NCI-H345 treated with DMSO at 0.1 percent for 48 hours (cell line): ENCODE results near the gene LASP1NB.
"Not testable (repeated sequence)": the region's sequence is repeated elsewhere in the genome, so short reads cannot be mapped to it uniquely, and the experiment has no call there.

Source experiments
- DNase-seq: peaks from one replicate; lab custom pipeline; 2025; ENCODE audit not compliant: unreplicated experiment; lab: John Stamatoyannopoulos, UW

LASP1NB gene

GRCh38 chr17:38916771-38917170, 8.6 kb upstream of the LASP1NB start:
- DNase-seq: no peak

- DNase-seq: no peak
These were observed 8.2 kb upstream of the LASP1NB start for GRCh38 chr17:38917259-38917658.

GRCh38 chr17:38918129-38918913, 7.1 kb upstream of the LASP1NB start:
- no peak for DNase-seq

- no peak for DNase-seq
These were observed 6.5 kb upstream of the LASP1NB start for GRCh38 chr17:38918916-38919315.

- DNase-seq: no peak
These were observed 5.9 kb upstream of the LASP1NB start for GRCh38 chr17:38919316-38920078.

GRCh38 chr17:38920374-38921291, 4.8 kb upstream of the LASP1NB start:
- no peak for DNase-seq

GRCh38 chr17:38921756-38922411, 3.5 kb upstream of the LASP1NB start:
- DNase-seq: no peak

GRCh38 chr17:38922538-38923297, 2.7 kb upstream of the LASP1NB start:
- peak; percentile 19 for DNase-seq

GRCh38 chr17:38926293-38927070, 1.1 kb downstream of the LASP1NB start:
- no peak for DNase-seq

GRCh38 chr17:38930782-38931181, 5.4 kb downstream of the LASP1NB start:
- DNase-seq: not testable (repeated sequence)

GRCh38 chr17:38933962-38934361, 8.5 kb downstream of the LASP1NB start:
- DNase-seq: not testable (repeated sequence)

GRCh38 chr17:38939987-38940386, 14.6 kb downstream of the LASP1NB start:
- DNase-seq: no peak

- DNase-seq: no peak
These were observed 15.0 kb downstream of the LASP1NB start for GRCh38 chr17:38940404-38940803.

- no peak for DNase-seq
These were observed 17.4 kb downstream of the LASP1NB start for GRCh38 chr17:38942696-38943334.

GRCh38 chr17:38943607-38944006, 18.2 kb downstream of the LASP1NB start:
- DNase-seq: no peak

GRCh38 chr17:38947189-38947588, 21.8 kb downstream of the LASP1NB start:
- no peak for DNase-seq

GRCh38 chr17:38953800-38954199, 28.4 kb downstream of the LASP1NB start:
- not testable (repeated sequence) for DNase-seq

GRCh38 chr17:38958326-38958725, 32.9 kb downstream of the LASP1NB start:
- DNase-seq: no peak

GRCh38 chr17:38958756-38959155, 33.3 kb downstream of the LASP1NB start:
- DNase-seq: no peak
